Activated CD4-positive, alpha-beta memory T cell treated with anti-CD3 and anti-CD28 coated beads, Interleukin-2, amount 10 ng/mL, durations not matched to agents 7 days and 5 days (primary cell): Measurements from ENCODE around the gene KRTAP5-7. TPM values are rescaled to one million over a fixed set of nuclear protein-coding genes. Genes with fewer than 3 reads are reported as not detected.
"Not testable (repeated sequence)": the region's sequence is repeated elsewhere in the genome, so short reads cannot be mapped to it uniquely, and the experiment has no call there.

Source experiments
- CTCF ChIA-PET: fragments of 350-600 bp; sonication (Branson Sonifier 250); formaldehyde crosslinking; loops from one replicate; lab custom pipeline; 2021; ENCODE audit warnings: antibody characterized with exemption, inconsistent platforms; lab: Charles Lee
- POLR2A ChIA-PET: fragments of 350-600 bp; sonication (Branson Sonifier 250); formaldehyde crosslinking; loops from one replicate; lab custom pipeline; 2021; ENCODE audit warnings: antibody characterized with exemption; lab: Charles Lee
- DNase-seq: peaks from one replicate; pipeline ENCODE4 v3.0.0-alpha.2; 2020
- H3K27ac Mint-ChIP-seq: one replicate; pipeline ENCODE4 v1.8.0; 2021; ENCODE audit warnings: mild to moderate bottlenecking, mixed read lengths
- H3K27me3 Mint-ChIP-seq: one replicate; pipeline ENCODE4 v1.8.0; 2021; ENCODE audit warnings: mixed read lengths
- H3K36me3 Mint-ChIP-seq: one replicate; pipeline ENCODE4 v1.8.0; 2021; ENCODE audit warnings: low read depth, mixed read lengths
- H3K4me1 Mint-ChIP-seq: one replicate; pipeline ENCODE4 v1.8.0; 2021; ENCODE audit warnings: mixed read lengths
- H3K4me3 Mint-ChIP-seq: one replicate; pipeline ENCODE4 v1.8.0; 2021; ENCODE audit warnings: mild to moderate bottlenecking, mixed read lengths
- H3K9me3 Mint-ChIP-seq: one replicate; pipeline ENCODE4 v1.8.0; 2021; ENCODE audit warnings: mixed read lengths
- total RNA-seq, 2 experiments: library from RNA; stranded (reverse); gene quantifications; one replicate each; pipeline ENCODE4 v1.2.3, GENCODE V29; 2021

The KRTAP5-7 gene
- total RNA-seq, 2 experiments from 2014 or later: not detected

DNA sequence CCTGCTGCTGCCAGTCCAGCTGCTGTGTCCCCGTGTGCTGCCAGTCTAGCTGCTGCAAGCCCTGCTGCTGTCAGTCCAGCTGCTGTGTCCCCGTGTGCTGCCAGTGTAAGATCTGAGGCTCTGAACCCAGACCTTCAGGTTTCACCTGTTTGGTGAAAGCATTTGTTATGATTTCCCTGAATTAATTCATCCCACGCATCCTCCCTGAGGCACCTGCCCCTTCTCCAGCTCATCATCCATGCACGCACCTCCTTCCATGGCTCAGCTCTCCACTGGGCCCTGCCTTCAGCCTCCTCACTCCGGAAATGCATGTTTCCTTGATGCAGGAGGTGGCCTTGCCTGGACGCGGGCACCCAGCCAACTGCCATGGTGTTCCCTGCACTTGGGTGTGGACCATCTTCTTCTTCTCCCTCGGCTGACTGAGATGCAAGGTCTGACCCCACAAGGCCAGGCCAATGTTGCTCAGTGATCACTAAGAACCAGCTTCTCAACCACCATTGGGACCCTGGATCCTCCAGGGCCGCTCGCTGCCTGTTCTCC, 39.1 kb downstream of the KRTAP5-7 start:
- no peaks in the 10 kb centered on the region for H3K4me1 Mint-ChIP-seq
- H3K4me3 Mint-ChIP-seq: no peak overlapping the region
- no peak overlapping the region for H3K27ac Mint-ChIP-seq
- no peaks in the 10 kb centered on the region for H3K36me3 Mint-ChIP-seq
- DNase-seq: no peak
- H3K27me3 Mint-ChIP-seq: peaks cover 26% of the 10 kb centered on the region
- POLR2A ChIA-PET: no interaction called here
- CTCF ChIA-PET: no interaction called here
- no peaks in the 10 kb centered on the region for H3K9me3 Mint-ChIP-seq

DNA sequence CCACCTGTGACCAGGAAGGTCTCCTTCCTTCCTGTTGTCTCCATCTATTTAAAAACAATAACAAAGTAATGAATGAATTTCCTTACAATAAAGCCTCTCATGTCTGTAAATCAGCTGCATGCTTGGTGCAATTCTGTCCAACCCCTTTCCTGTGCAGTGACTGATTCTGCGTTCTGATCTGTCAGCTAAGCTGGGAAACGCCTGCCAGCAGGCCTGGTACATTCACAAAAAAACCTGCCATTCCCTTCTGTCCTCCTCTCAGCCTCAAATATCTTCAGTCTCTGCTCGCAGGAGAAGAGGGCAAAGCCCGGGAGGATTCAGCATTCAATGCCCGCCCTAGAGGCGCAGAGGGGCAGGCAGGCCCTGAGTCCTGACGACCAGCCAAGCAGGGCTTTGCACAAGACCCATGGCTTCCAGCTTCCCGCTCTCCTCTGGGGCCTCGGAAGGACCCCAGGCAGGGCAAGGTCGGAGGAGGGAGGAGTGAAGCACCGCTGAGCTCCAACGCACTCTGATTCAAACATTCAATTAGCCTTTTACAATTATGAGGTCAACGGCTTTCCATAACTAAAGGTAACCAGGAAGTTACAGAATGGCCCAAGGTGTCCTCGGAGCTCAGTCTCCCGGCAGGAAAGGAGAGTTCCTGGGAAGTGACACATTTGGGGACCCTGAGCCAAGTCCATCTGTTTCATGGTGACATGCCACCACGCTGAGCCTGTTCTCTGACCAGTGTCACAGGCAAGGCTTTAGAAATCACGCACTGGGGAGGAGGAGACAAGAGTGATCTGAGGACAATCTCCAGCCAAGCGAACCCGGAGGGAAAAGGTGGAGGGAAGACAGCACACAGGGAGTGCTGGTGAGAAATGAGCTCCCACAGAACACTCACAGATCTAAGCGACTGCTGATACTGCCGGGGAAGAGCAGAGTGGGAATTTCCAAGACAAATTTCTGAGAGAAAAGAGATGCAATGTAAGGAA, 39.8 kb downstream of the KRTAP5-7 start:
- H3K36me3 Mint-ChIP-seq, DNase-seq, POLR2A ChIA-PET, CTCF ChIA-PET, H3K4me3 Mint-ChIP-seq, H3K4me1 Mint-ChIP-seq, H3K27ac Mint-ChIP-seq, H3K9me3 Mint-ChIP-seq: not testable (repeated sequence)
- peaks cover 24% of the 10 kb centered on the region for H3K27me3 Mint-ChIP-seq

DNA sequence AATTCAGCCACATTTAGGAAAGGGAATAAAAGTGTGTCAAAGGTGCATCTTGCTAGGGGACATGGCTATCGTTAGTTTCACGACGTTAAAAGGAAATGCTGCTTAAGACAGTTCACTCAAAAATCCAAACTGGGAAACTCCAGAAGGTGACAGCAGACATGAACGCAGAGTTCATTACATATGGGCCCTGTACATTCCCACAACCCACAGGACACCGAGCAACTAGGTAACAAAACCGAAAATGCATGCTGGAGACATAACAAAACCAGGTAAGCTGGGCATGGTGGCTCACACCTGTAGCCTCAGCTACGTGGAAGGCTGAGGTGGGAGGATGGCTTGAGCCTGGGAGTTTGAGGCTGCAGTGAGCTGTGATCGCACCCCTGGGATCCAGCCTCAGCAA, 40.6 kb downstream of the KRTAP5-7 start:
- H3K27ac Mint-ChIP-seq, POLR2A ChIA-PET, CTCF ChIA-PET, H3K9me3 Mint-ChIP-seq, H3K36me3 Mint-ChIP-seq, H3K4me3 Mint-ChIP-seq, DNase-seq, H3K4me1 Mint-ChIP-seq: not testable (repeated sequence)
- peaks cover 21% of the 10 kb centered on the region for H3K27me3 Mint-ChIP-seq

DNA sequence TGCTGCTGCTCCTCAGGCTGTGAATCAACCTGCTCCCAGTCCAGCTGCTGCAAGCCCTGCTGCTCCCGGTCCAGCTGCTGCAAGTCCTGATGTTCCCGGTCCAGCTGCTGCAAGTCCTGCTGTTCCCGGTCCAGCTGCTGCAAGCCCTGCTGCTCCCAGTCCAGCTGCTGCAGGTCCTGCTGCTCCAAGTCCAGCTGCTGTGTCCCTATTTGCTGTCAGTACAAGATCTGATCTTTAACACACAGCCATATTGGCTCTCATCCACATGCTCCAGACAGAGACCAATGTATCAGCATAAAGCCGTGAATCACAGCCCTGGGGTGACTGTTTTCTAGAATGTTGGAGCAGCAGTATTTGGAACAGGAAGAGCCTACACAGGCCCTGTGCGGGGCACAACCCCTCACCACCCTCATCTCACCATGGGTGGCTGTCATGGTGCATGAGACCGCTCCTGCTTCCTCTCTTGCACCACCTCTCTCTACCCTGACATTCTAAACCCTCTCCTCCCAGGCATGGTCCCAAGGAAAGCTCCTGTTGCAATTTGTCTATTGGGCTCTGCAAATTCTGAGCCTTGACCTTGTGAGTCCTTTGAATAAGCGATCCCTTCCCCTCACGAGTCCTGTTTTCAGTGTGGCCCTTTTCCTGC, 41.8 kb downstream of the KRTAP5-7 start:
- no peak overlapping the region for H3K27ac Mint-ChIP-seq
- ChIA-PET CTCF (no interaction called here), POLR2A (no interaction called here)
- H3K36me3 Mint-ChIP-seq: no peaks in the 10 kb centered on the region
- H3K4me1 Mint-ChIP-seq: no peaks in the 10 kb centered on the region
- DNase-seq: no peak
- no peak overlapping the region for H3K4me3 Mint-ChIP-seq
- H3K9me3 Mint-ChIP-seq: no peaks in the 10 kb centered on the region
- H3K27me3 Mint-ChIP-seq: peaks cover 11% of the 10 kb centered on the region

DNA sequence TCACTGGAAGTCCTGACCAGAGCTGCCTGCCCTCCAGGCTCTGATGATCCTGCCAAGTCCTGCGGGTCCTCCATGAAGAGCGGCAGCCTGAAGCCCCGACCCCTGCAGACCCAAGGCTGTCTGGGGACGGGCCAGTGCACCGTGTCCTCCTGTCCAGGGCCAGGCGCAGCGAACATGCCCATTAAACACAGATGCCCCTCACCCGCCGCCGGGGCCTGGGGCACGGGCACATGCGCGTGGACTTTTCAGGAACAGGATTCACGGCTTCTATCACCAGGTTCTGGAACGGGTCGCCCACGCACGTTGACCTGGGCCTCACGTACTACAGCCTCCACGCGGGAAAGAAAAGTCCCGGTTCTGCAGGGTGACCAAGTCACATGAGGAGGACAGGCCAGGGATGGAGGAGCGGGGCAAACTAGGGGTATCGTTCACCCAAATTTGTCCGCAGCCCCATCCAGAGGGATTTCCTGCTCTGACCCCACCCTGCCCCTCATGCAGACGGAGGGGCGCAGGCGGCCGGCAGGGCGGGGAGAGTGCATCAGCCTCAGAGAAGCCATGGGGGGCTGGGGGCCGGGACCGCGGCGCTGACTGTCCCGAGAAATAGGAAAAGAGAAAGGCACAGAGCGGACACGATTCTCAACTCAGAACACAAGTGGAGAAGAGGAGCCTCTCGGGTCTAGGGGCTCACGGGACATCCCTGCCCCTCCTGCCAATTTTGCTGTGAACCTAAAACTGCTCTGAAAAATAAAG, 44.2 kb downstream of the KRTAP5-7 start:
- DNase-seq, POLR2A ChIA-PET, CTCF ChIA-PET, H3K27me3 Mint-ChIP-seq, H3K4me3 Mint-ChIP-seq, H3K27ac Mint-ChIP-seq, H3K4me1 Mint-ChIP-seq, H3K9me3 Mint-ChIP-seq, H3K36me3 Mint-ChIP-seq: not testable (repeated sequence)

DNA sequence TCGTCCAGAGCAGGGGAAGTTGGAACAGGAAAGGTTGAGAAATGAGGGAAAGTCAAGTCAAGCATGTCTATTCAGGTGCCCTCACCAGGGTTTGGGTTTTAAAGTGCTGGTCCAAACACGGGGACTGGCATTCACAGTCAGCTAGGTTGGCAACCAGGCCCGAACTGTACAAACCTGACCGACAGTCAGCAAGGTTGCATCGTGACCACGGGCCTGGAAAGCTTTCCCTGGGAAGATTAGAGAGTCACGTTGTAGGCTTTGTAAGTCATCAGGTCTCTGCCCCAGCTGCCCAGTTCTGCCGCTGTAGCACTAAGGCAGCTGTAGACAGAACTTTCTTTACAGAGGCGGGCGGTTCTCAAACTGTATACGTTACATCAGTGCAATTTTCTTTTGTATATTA, 45.7 kb downstream of the KRTAP5-7 start:
- Mint-ChIP-seq H3K9me3 (no peaks in the 10 kb centered on the region), H3K36me3 (no peaks in the 10 kb centered on the region), H3K4me3 (no peak overlapping the region), H3K27me3 (peaks cover 2% of the 10 kb centered on the region), H3K27ac (no peak overlapping the region), H3K4me1 (no peaks in the 10 kb centered on the region)
- ChIA-PET CTCF (no interaction called here), POLR2A (no interaction called here)
- no peak for DNase-seq

DNA sequence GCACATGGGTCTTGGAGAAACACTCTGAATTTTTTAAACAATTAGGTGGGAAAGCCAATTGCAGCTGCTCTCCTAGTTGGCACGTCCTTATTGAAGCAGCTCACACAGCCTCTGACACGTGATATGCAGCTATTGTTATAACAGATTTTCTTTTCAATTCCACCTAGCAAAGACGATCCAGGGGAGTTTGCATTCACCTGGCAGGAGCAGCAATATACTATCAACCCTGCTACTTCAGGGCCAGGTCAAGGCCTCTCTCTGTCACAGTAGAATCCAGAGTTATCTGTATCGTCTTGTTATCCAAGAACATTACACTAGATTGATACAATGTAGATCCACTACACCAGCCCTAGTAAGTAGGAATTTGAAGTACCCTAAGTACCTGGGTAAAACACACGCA, 47.4 kb downstream of the KRTAP5-7 start:
- no peak for DNase-seq
- no peaks in the 10 kb centered on the region for H3K36me3 Mint-ChIP-seq
- no peak overlapping the region for H3K27ac Mint-ChIP-seq
- H3K27me3 Mint-ChIP-seq: peaks cover 2% of the 10 kb centered on the region
- no peaks in the 10 kb centered on the region for H3K4me1 Mint-ChIP-seq
- CTCF ChIA-PET: no interaction called here
- no peak overlapping the region for H3K4me3 Mint-ChIP-seq
- POLR2A ChIA-PET: no interaction called here
- no peaks in the 10 kb centered on the region for H3K9me3 Mint-ChIP-seq

DNA sequence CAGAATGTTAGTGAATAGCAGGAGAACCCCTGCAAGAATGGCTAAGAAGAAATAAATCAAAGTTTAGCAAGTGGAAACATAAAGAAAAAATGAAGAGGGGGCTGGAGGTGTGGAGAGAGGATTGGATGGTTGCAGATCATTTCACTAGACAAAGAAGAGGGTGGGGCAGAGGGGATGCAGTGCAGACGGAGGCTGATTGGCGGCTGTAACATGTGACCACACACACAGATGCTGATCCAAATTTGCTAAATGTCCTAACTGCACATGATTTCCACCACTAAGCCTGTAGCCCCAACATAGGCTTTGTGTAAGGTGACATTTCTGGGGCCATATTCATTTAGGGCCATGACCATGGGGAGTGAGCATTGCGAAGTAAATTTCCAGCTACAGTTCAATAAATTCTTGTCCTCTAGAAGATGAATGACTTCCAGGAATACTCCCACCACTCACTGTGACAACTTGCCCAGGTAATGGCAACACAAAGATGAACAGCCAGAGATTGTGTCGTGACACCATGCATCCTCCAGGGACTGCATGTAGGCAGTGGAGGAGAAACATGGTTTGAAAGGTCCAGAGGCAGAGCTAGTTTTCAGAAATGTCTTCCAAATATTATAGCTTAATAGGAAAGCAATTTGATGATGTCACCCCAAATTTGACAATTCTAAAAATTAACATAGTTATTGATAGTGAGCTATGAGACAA, 48.8 kb downstream of the KRTAP5-7 start:
- no peaks in the 10 kb centered on the region for H3K9me3 Mint-ChIP-seq
- H3K36me3 Mint-ChIP-seq: no peaks in the 10 kb centered on the region
- no peak overlapping the region for H3K4me3 Mint-ChIP-seq
- DNase-seq: no peak
- H3K27me3 Mint-ChIP-seq: peaks cover 8% of the 10 kb centered on the region
- H3K4me1 Mint-ChIP-seq: peaks cover 5% of the 10 kb centered on the region
- ChIA-PET POLR2A (no interaction called here), CTCF (no interaction called here)
- no peak overlapping the region for H3K27ac Mint-ChIP-seq

DNA sequence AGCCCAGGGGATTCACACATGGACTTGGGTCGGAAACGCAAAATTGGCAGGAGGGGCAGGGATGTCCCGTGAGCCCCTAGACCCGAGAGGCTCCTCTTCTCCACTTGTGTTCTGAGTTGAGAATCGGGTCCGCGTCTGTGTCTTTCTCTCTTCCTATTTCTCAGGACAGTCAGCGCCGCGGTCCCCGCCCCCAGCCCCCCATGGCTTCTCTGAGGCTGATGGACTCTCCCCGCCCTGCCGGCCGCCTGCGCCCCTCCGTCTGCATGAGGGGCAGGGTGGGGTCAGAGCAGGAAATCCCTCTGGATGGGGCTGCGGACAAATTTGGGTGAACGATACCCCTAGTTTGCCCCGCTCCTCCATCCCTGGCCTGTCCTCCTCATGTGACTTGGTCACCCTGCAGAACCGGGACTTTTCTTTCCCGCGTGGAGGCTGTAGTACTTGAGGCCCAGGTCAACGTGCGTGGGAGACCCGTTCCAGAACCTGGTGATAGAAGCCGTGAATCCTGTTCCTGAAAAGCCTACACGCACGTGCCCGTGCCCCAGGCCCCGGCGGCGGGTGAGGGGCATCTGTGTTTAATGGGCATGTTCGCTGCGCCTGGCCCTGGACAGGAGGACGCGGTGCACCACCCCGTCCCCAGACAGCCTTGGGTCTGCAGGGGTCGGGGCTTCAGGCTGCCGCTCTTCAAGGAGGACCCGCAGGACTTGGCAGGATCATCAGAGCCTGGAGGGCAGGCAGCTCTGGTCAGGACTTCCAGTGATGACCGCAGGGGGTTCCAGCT, 49.8 kb downstream of the KRTAP5-7 start:
- POLR2A ChIA-PET, H3K36me3 Mint-ChIP-seq, H3K4me3 Mint-ChIP-seq, H3K27ac Mint-ChIP-seq, H3K9me3 Mint-ChIP-seq, H3K4me1 Mint-ChIP-seq, CTCF ChIA-PET, DNase-seq: not testable (repeated sequence)
- peaks cover 12% of the 10 kb centered on the region for H3K27me3 Mint-ChIP-seq

DNA sequence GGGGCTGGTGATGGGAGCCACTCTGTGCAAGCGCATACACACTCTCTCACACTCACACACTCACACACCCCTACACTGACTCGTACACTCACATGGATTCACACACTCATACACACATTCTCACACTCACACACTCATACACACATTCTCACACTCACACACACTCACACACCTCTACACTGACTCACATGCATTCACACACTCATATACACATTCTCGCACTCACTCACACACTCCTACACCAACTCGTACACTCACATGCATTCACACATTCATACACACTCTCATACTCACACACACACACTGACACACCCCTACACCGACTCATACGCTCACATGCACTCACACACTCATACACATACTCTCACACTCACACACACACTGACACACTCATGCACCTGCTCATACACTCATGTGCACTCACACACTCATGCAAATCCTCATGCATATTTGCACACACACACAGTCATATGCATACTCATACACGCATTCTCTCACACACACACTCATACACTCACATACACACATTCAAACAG, 50.5 kb downstream of the KRTAP5-7 start:
- no peaks in the 10 kb centered on the region for H3K36me3 Mint-ChIP-seq

More for the DNA sequence above, 50.5 kb downstream of the KRTAP5-7 start:
- no peak for DNase-seq
- ChIA-PET POLR2A (no interaction called here), CTCF (no interaction called here)
- Mint-ChIP-seq H3K4me1 (peaks cover 9% of the 10 kb centered on the region), H3K4me3 (no peak overlapping the region), H3K27ac (no peak overlapping the region), H3K27me3 (peaks cover 14% of the 10 kb centered on the region), H3K9me3 (no peaks in the 10 kb centered on the region)
